ENCODE results near the gene OXSM. TPM values are rescaled to one million over a fixed set of nuclear protein-coding genes. Genes with fewer than 3 reads are reported as not detected.

OXSM gene
- total and polyA plus RNA-seq, 4 donors = 8.6 to 21.8 (median 17.5) TPM

GRCh38 chr3:25781145-25781757 is 8.6 kb upstream of the OXSM start:
- Histone ChIP-seq H3K27ac (ENCODE audit: low read depth in 1 of 2, low read length in 2 of 2) (no peak overlapping the region), H3K36me3 (ENCODE audit: control insufficient read depth in 4 of 4, insufficient read depth in 3 of 4, low read depth in 1 of 4, low read length in 3 of 4) (peaks cover 7 to 17% (median 12%) of the 10 kb centered on the region in 4 donors), H3K9me3 (ENCODE audit: control insufficient read depth in 4 of 4, low read length in 3 of 4) (no peaks in the 10 kb centered on the region), H3K4me3 (ENCODE audit: low read depth in 1 of 3, low read length in 3 of 3) (no peak overlapping the region), H3K9ac (ENCODE audit: low read depth in 1 of 2, low read length in 2 of 2) (no peak overlapping the region), H3K4me1 (ENCODE audit: control insufficient read depth in 4 of 4, insufficient read depth in 4 of 4, low read length in 3 of 4) (peaks cover 0 to 18% (median 12%) of the 10 kb centered on the region in 4 donors), H3K27me3 (ENCODE audit: control insufficient read depth in 4 of 4, insufficient read depth in 4 of 4, low read length in 3 of 4) (no peaks in the 10 kb centered on the region)
- TF ChIP-seq ZBTB33 (IDR thresholded peaks at IDR 0.05) (no peak), HNF4G (IDR thresholded peaks at IDR 0.05) (no peak), REST (IDR thresholded peaks at IDR 0.05) (no peak), FOXA1 (IDR thresholded peaks at IDR 0.05) (no peak), YY1 (IDR thresholded peaks at IDR 0.05) (no peak), RXRA (IDR thresholded peaks at IDR 0.05) (no peak), NR2F2 (IDR thresholded peaks at IDR 0.05) (no peak), ATF3 (IDR thresholded peaks at IDR 0.05) (no peak)
- 93% methylated on average over 11 of the region's 11 CpGs for WGBS
- DNase-seq (ENCODE audit: low spot score) = no peak

- H3K36me3 ChIP-seq (ENCODE audit: control insufficient read depth in 4 of 4, insufficient read depth in 3 of 4, low read depth in 1 of 4, low read length in 3 of 4) = peaks cover 2 to 12% (median 8%) of the 10 kb centered on the region in 4 donors
- H3K27me3 ChIP-seq (ENCODE audit: control insufficient read depth in 4 of 4, insufficient read depth in 4 of 4, low read length in 3 of 4) = no peaks in the 10 kb centered on the region
- H3K9ac ChIP-seq (ENCODE audit: low read depth in 1 of 2, low read length in 2 of 2) = peak overlapping the region; percentile 32 to 91
- peak overlapping the region in 1 of 2 donors; percentile 78 for H3K27ac ChIP-seq (ENCODE audit: low read depth in 1 of 2, low read length in 2 of 2)
- H3K4me1 ChIP-seq (ENCODE audit: control insufficient read depth in 4 of 4, insufficient read depth in 4 of 4, low read length in 3 of 4) = peaks cover 0 to 18% (median 12%) of the 10 kb centered on the region in 4 donors
- H3K9me3 ChIP-seq (ENCODE audit: control insufficient read depth in 4 of 4, low read length in 3 of 4) = no peaks in the 10 kb centered on the region
- 65% methylated on average over 3 of the region's 3 CpGs for WGBS
- TF ChIP-seq JUND (IDR thresholded peaks at IDR 0.05) = no peak
- TF ChIP-seq YY1 (IDR thresholded peaks at IDR 0.05) = no peak
- TF ChIP-seq ZBTB33 (IDR thresholded peaks at IDR 0.05) = no peak
- TF ChIP-seq GABPA (IDR thresholded peaks at IDR 0.05 in 1 of 2, conservative IDR thresholded peaks at IDR 0.05 in 1 of 2) = no peak
- TF ChIP-seq NR2F2 (IDR thresholded peaks at IDR 0.05) = no peak
- TF ChIP-seq FOXA1 (IDR thresholded peaks at IDR 0.05) = no peak
- no peak for TF ChIP-seq HNF4G (IDR thresholded peaks at IDR 0.05)
- TF ChIP-seq MAX (IDR thresholded peaks at IDR 0.05) = no peak
- no peak for TF ChIP-seq RAD21 (IDR thresholded peaks at IDR 0.05)
- no peak for TF ChIP-seq HNF4A (conservative IDR thresholded peaks at IDR 0.05)
- TF ChIP-seq ATF3 (IDR thresholded peaks at IDR 0.05) = no peak
- TF ChIP-seq TAF1 (conservative IDR thresholded peaks at IDR 0.05) = no peak
- TF ChIP-seq RXRA (IDR thresholded peaks at IDR 0.05) = no peak
- no peak for TF ChIP-seq REST (IDR thresholded peaks at IDR 0.05)
- no peak for DNase-seq (ENCODE audit: low spot score)
- peak overlapping the region; percentile 73 to 96 (median 88) for H3K4me3 ChIP-seq (ENCODE audit: low read depth in 1 of 3, low read length in 3 of 3)
Observed at GRCh38 chr3:25781758-25782594, 7.9 kb upstream of the OXSM start.
